Stimulated activated CD8-positive, alpha-beta memory T cell treated with anti-CD3 and anti-CD28 coated beads, Interleukin-15, amount 100 ng/mL, for 4 hours (primary cell): ENCODE measurements around the gene ADD1.

ENCODE experiments used
- DNase-seq, 2 donors: peaks; one replicate each; pipeline ENCODE4 v3.0.0-alpha.2; 2020; ENCODE audit warnings: low read depth in 2 of 2

Gene ADD1

DNA sequence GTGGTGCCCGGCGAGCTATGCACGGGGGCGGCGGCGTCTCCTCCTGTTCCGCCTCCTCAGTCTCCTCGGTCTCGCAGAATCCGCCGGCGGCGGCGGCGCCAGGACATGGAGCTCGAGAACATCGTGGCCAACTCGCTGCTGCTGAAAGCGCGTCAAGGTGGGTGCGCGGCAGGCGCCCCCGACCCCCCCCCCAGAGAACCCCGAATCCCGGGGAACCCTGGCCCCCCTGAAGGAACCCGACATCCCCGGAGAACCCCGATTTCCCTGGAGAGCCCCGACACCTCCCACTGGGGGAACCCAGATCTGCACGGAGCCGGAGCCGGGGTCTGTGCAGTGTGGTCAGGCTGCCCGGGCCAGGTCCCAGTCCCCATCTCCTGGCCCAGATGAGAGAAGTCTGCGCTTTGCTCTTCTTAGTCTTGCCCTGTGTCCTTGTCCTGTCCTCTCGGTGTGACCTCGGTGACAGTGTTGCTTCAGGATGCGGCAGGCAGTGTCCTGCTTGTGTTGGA, 120.4 kb downstream of the ADD1 start:
- DNase-seq = no peak

DNA sequence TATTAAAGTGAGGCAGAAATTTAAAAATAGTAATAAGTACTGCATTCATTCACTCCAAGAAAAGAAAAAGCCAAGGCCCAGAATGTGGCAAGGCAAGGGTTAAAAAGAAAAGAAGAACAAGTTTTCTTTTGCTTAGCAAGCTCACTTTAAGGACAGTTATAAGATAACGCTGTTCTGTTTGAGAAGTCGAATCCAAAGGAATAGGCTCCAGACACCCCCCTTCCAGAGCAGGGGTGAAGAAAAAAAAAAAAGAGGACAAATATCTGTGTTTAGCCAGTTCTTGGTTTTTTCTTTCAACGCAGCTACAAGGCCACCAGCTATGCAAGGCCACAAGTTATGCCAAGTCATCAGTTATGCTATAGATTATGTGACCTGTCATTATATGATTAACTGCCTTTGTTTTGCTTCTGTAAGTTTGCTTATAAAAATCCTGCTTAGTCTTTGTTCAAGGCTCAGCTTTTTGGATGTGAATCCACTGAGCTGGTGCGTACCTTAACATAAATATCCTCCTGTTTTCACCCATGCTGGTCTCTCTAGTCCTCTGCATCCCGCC, 121.1 kb downstream of the ADD1 start:
- no peak for DNase-seq

- DNase-seq = no peak
Observed at GRCh38 chr4:2965262-2965661, 121.6 kb downstream of the ADD1 start.

DNA sequence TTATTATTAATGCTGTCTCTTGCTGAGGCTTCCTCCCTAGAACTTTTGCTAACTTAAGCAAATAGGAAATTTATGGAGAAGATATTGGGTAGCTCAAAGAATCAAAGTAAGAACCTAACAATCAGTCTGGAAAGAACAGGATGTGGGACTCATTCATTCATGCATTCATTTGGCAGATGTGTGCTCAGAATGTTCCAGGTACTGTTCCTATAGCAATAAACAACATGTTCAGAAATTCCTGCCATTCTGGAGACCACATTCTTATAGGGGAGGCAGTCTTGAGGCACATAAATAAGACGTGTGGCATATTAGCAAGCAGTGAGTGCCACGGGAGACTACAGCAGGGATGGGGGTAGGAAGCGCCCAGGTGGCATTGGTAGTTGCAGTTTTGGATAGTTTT, 124.7 kb downstream of the ADD1 start:
- no peak for DNase-seq

DNA sequence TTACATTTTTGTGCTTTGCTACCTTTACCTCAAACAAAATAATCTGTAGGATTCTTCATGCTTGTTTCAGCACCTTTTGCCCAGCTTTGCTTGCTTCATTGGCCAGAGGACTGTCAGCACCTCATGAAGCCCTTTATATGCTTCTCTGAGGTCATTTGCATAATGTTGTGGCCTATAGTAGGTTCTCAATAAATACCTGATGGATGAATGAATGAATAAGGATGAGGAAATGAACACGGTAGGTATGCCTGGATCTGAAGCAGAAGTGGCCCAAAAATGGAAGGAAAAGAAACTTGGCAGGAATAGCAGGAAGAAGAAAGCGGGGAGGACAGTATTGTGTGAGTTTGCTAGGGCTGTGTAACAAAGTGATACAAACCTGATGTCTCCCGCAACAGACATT, 127.6 kb downstream of the ADD1 start:
- no peak for DNase-seq

GRCh38 chr4:2977211-2978088, 133.8 kb downstream of the ADD1 start:
- DNase-seq = no peak
